Gastrocnemius medialis (tissue), 4 donors: ENCODE data around the gene TNC.

ENCODE experiments used
- POLR2A ChIP-seq, 2 donors: fragments of 450-650 bp; IDR thresholded peaks; one replicate each; pipeline ENCODE4 v1.6.1; 2017; ENCODE audit warnings: antibody characterized with exemption in 2 of 2, mild to moderate bottlenecking in 2 of 2, moderate library complexity in 2 of 2
- TF ChIP-seq, protein P1 (sequence below), 5 experiments: fragments of 450-650 bp in 3 of 5; fragments of 200-600 bp in 2 of 5; sonication (generic) in 2 of 5; IDR thresholded peaks in 4 of 5; conservative IDR thresholded peaks in 1 of 5; 1 replicate in 4 of 5; 2 replicates in 1 of 5; pipeline ENCODE4 v1.5.1; 2016 to 2019; ENCODE audit warnings: antibody characterized with exemption in 5 of 5, mild to moderate bottlenecking in 3 of 5, moderate library complexity in 3 of 5

DNA sequence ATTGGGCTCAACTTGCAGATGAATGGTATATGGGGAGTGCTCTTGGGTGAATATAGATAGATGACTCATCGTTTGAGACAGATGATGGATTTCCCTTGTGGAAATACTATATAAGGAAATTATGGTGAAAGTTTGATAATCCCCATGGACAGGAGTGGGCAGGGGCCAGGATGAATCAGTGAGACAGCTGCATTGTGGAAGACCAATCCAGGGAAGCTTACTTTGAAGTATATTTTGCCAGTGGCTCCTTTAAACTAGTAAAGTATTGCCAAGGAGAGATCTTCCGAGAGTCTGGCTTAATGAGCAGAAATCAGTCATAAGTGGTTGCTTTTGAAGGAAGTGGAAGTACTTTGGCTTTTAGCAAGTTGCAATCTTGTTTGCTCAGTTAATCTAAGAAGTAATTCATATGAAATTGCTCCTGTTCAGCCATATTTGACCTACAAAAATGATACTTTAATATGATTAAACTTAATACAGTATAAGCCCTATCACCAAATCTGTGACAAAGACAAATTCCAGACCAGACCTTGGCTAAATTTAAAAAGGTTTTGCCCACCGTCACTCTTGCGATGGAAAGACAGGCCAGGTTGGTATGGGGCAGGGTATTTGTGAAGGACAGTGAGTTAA is 9.3 kb upstream of the TNC start:
- TF ChIP-seq, protein P1, sequence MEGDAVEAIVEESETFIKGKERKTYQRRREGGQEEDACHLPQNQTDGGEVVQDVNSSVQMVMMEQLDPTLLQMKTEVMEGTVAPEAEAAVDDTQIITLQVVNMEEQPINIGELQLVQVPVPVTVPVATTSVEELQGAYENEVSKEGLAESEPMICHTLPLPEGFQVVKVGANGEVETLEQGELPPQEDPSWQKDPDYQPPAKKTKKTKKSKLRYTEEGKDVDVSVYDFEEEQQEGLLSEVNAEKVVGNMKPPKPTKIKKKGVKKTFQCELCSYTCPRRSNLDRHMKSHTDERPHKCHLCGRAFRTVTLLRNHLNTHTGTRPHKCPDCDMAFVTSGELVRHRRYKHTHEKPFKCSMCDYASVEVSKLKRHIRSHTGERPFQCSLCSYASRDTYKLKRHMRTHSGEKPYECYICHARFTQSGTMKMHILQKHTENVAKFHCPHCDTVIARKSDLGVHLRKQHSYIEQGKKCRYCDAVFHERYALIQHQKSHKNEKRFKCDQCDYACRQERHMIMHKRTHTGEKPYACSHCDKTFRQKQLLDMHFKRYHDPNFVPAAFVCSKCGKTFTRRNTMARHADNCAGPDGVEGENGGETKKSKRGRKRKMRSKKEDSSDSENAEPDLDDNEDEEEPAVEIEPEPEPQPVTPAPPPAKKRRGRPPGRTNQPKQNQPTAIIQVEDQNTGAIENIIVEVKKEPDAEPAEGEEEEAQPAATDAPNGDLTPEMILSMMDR (IDR thresholded peaks at IDR 0.05 in 4 of 5, conservative IDR thresholded peaks at IDR 0.05 in 1 of 5): no peak
- no peak for TF ChIP-seq POLR2A (IDR thresholded peaks at IDR 0.05)
